SIG-M5 treated with dmso at 0.1 percent for 504 hours (cell line): ENCODE results near the gene SPPL2B.

ENCODE experiments used
- DNase-seq: peaks from one replicate; lab custom pipeline; 2025; ENCODE audit not compliant: unreplicated experiment; lab: John Stamatoyannopoulos, UW

Gene SPPL2B

DNA sequence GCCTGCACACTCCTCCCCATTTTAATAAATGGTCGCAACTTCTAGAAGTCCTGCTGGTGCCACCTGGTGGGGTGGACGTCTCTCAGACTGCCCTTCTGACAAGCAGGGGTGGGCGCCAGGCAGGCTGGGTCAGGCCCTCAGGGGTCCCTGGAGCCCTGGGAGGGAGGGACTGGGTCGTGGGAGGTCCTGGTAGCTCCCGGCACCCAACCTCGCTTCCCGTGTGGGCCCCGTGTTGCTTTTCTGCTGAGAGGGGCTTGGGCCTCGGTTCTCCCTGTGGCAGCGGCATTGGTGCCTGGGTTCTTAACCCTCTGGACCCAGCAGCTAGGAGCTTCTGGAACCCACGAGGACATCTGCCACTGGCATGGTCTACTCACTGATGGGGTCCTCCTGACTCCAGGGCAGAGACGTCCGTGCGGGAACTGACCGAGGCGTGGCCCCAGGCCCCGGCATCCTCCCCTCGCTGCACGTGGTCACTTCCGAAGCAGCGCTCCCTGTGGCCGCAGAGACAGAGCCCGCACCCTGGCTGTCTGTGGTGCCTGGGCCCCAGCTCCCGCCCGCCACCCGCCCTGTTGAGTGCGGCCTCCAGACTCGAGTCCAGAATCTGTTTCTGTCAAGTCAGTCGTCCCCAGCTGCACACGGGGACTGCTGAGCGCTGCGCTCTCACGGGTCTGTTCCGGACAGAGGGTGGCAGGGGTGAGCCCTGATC, 25.6 kb downstream of the SPPL2B start:
- no peak for DNase-seq

- no peak for DNase-seq
Measured at GRCh38 chr19:2354670-2355069, 26.2 kb downstream of the SPPL2B start.

GRCh38 chr19:2355168-2356035, 26.9 kb downstream of the SPPL2B start:
- no peak for DNase-seq

DNA sequence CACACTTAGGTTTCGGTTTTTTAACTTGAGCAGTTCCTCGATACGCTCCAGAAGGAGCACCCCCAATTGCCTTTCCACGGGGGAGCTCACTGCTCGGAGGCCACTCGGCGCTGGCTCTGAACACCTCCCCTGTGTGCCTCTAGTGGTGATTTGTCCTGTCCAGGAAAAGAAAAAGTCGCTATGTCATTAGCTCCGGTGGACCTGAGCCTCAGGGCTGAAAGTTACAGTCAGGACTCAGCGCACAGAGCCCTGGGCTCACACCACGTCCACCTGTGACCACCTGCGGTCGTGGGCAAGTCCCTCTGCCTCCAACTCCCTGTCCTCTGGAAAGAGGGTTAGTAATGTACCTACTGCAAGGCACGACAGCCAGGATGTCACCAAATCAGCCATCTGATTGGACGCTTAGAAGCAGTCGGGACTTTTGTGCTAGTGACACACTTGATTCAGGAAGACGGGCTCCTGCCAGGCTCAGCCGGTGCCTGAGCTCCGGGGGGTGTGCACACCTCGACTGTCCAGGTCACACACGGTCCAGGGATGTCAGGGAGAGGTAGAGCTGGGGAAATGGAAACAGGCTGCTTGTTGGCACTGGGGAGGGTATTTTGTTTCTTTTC, 27.7 kb downstream of the SPPL2B start:
- DNase-seq: no peak

DNA sequence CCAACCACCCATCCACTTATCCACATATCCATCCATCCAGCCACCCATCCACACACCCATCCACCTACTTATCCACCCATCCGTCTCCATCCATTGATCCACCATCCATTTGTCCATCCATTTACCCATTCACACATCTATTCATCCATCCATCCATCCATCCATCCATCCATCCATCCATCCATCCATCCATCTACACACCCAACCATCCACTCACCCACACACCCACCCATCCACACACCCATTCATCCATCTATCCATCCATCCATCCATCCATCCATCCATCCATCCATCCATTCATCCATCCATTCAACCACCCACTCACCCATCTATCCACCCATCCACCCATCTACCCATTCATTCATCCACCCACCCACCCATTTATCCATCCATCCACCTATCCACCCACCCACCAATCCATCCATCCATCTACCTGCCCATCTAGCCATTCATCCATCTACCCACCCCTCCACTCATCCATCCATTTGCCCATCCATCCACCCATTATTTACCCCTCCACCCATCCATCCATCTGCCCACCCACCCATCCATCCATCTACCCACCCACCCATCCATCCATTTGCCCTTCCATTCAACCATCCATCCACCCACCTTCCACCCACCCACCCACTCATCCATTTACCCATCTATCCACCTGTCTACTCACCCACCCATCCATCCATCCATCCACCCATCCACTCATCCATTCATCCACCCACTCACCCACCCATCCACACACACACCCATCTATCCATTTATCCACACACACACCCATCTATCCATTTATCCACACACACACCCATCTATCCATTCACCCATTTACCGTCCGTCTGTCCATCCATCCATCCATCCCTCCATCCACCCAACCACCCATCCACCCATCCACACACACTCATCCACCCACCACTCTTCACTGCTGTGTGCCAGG, 29.1 kb downstream of the SPPL2B start:
- DNase-seq: no peak

DNA sequence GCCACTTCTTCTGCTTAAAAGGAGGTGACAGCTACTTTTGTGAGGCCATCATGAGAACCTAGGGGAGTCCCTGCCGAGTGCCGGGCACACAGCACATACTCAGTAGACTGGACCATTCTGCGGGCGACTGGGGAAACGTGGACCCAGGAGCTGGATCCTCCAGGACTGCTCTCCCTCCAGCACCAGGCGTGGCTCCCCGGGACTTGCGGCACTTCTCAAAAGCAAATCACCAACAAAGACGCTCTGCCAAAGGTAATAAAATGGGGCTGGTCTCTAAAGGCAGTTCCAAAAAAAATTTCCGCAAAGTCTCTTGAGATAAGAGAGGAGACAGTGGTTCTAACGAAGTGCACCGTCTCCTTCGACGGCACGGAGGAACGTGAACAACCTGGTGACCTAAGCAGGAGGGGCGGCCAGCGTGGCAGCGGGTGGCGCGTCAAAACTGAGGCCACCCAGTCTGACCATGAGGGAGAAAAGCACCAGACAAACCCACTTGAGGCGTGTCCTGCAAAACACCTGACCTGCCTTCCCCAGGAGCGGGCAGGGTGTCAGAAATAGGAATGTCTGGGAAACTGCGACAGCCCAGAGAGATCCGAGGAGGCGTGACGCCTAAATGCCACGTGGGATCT, 30.2 kb downstream of the SPPL2B start:
- no peak for DNase-seq

GRCh38 chr19:2359992-2360685, 31.7 kb downstream of the SPPL2B start, which contains the start of gene TMPRSS9:
TMPRSS9 (plus strand) TSS chr19:2360265; CDS start chr19:2389786, 29,521 bp downstream.
- no peak for DNase-seq

DNA sequence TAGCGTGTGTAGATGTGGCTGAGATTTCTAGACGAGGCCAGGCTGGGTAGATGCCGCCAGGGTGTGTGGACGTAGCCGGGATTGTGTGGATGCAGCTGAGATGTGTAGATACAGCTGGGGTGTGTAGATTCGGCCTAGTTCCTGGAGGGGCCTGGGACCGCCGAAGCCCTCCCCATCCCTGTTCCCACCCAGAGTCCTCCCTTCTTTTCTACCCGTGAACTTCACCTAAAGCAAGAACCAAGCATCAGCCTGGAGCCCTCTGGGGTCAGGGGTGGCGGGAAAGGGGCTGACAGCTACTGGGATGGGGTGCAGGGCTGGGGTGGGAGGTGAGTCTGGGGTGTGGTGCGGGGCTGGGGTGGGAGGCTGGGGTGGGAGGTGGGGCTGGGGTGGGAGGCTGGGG, 32.3 kb downstream of the SPPL2B start:
- no peak for DNase-seq

- DNase-seq: no peak
Measured at GRCh38 chr19:2361246-2362045, 33.0 kb downstream of the SPPL2B start.

DNA sequence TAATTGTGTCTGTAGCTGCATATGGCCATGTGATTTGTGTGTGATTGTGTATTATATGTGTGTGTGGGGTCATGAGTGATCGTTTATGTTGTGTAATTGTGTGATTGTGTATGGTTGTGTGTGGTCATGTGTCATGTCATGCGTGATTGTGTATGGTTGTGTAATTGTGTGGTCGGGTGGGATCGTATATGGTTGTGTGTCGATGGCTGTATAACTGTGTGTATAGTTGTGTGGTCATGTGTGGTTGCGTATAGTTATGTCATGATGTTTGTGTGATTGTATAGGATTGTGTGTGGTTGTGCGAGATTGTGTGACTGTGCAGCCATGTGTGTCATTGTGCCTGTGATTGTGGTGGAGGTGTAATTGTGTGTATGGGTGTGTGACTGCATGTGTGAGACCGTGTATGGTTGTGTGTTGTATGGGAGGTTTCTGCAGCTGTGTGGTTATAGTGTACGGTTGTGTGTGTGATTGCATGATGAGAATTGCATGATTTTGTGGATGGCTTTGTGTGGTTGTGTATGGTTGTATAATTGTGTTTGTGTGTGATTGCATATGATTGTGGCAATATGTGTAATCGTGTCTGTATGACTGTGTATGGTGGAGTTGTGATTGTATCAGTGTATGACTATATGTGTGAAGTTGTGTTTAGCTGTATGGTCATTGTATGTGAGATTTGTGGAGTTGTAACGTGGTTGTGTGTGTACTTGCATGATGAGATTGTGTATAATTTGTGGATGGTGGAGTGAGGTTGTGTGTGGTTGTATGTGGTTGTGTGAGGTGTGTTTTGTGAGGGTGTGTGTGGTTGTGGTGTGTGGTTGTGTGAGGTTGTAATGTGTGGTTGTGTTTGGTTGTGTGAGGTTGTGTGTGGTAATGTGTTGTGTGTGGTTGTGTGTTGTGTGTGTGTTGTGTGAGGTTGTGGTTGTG, 33.8 kb downstream of the SPPL2B start:
- no peak for DNase-seq

DNA sequence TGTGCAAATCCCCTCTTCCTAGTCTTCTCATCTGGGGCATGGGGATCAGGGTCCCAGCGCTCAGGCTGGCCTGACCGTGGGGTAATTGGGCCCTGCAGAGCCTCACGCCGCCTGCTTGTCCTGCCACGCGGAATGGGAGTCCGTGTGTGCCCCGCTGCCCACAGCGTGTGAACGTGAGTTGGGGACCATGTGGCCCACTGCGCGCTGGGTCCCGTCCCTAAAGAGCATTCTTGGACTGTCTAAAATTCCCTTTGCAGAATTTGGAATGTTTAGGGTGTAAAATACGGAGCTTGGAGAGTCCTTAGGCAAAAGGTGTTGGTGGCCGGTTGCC, 34.5 kb downstream of the SPPL2B start:
- no peak for DNase-seq

GRCh38 chr19:2363419-2363818, 34.9 kb downstream of the SPPL2B start:
- DNase-seq: no peak

- DNase-seq: no peak
Measured at GRCh38 chr19:2365201-2365970, 36.9 kb downstream of the SPPL2B start.

GRCh38 chr19:2371656-2372055, 43.2 kb downstream of the SPPL2B start:
- DNase-seq: no peak

DNA sequence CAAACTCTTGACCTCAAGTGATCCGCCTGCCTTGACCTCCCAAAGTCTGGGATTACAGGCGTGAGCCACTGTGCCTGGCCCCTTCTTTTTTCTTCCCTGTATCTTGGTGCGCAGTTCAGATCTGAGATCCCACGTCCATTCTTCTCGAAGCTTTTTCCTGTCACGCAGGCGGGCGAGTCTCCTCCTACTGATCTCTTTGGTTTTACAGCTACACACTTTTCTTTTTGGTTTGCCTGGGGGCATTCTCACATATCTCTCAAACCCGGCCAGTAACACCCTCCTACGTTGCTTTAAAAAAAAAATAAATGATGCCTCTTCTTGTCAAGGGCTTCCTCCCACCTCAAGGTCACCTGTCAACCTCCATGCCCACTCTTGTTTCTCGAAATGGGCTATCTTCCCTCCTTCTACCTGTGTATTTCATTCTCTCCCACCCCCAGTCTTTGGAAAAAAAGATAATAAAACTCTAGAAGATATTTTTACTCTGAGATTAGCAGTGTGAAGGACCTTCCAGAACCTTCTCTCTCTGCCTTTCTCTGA, 43.7 kb downstream of the SPPL2B start:
- no peak for DNase-seq

GRCh38 chr19:2374808-2375207, 46.3 kb downstream of the SPPL2B start:
- no peak for DNase-seq
